Endothelial cell (in vitro differentiated cells): Measurements from ENCODE around the gene GPR132. TPM values are rescaled to one million over a fixed set of nuclear protein-coding genes. Genes with fewer than 3 reads are reported as not detected.
"Not testable (repeated sequence)": the region's sequence is repeated elsewhere in the genome, so short reads cannot be mapped to it uniquely, and the experiment has no call there.

Experiments
- DNase-seq: peaks from one replicate; pipeline ENCODE4 v3.0.0; 2021; ENCODE audit warnings: low spot score
- H3K27ac Mint-ChIP-seq: one replicate; pipeline ENCODE4 v1.8.0; 2021; ENCODE audit warnings: mixed read lengths, inconsistent platforms; ENCODE audit not compliant: unreplicated experiment
- H3K27me3 Mint-ChIP-seq: one replicate; pipeline ENCODE4 v1.8.0; 2021; ENCODE audit warnings: mild to moderate bottlenecking, moderate library complexity, mixed read lengths, inconsistent platforms; ENCODE audit not compliant: unreplicated experiment
- H3K36me3 Mint-ChIP-seq: one replicate; pipeline ENCODE4 v1.8.0; 2021; ENCODE audit warnings: mild to moderate bottlenecking, low read depth, mixed read lengths, inconsistent platforms; ENCODE audit not compliant: unreplicated experiment
- H3K4me1 Mint-ChIP-seq: one replicate; pipeline ENCODE4 v1.8.0; 2021; ENCODE audit warnings: mild to moderate bottlenecking, mixed read lengths, inconsistent platforms; ENCODE audit not compliant: unreplicated experiment
- H3K4me3 Mint-ChIP-seq: one replicate; pipeline ENCODE4 v1.8.0; 2021; ENCODE audit warnings: mild to moderate bottlenecking, mixed read lengths, inconsistent platforms; ENCODE audit not compliant: unreplicated experiment
- H3K9me3 Mint-ChIP-seq: one replicate; pipeline ENCODE4 v1.8.0; 2021; ENCODE audit warnings: mixed read lengths, inconsistent platforms; ENCODE audit not compliant: unreplicated experiment
- total RNA-seq: library from RNA; stranded (reverse); fragmentation: NEBNext Ultra II Directional; extraction: Animal tissue kit (Norgen Biotek cat#: 25700); gene quantifications from one replicate; pipeline ENCODE4 v1.2.1, GENCODE V29; 2021; ENCODE audit not compliant: unreplicated experiment
- TF ChIP-seq, protein P1 (sequence below): fragments of 200-600 bp; sonication (generic); IDR thresholded peaks from one replicate; pipeline ENCODE4 v1.5.0; 2021; ENCODE audit warnings: antibody characterized with exemption; ENCODE audit not compliant: unreplicated experiment

GPR132 gene
- total RNA-seq, 1 donor from 2014 or later, result not detected

DNA sequence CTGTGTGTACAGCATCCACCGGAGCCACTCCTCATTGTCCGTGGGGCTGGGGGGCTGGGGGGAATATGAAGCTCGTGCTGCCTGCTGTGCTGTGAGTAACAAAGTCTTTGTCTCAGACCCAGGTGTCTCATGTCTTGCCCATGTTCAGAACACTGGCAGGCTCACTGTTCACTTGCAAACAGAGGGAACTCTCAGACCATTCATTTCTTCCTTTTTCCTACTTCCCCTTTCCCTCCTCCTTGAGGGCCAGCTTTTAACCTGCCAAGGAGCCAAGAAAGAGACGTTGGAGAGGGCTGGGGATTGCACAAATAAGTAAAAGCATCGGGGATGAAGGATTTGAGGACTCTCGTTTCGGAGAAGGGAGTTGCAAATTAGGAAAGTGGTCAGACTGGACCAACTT is 21.6 kb downstream of the GPR132 start:
- Mint-ChIP-seq H3K9me3 (no peaks in the 10 kb centered on the region), H3K36me3 (no peaks in the 10 kb centered on the region), H3K4me1 (peaks cover 10% of the 10 kb centered on the region), H3K27ac (no peak overlapping the region), H3K4me3 (no peak overlapping the region), H3K27me3 (peaks cover 6% of the 10 kb centered on the region)
- DNase-seq, result no peak
- TF ChIP-seq, protein P1, sequence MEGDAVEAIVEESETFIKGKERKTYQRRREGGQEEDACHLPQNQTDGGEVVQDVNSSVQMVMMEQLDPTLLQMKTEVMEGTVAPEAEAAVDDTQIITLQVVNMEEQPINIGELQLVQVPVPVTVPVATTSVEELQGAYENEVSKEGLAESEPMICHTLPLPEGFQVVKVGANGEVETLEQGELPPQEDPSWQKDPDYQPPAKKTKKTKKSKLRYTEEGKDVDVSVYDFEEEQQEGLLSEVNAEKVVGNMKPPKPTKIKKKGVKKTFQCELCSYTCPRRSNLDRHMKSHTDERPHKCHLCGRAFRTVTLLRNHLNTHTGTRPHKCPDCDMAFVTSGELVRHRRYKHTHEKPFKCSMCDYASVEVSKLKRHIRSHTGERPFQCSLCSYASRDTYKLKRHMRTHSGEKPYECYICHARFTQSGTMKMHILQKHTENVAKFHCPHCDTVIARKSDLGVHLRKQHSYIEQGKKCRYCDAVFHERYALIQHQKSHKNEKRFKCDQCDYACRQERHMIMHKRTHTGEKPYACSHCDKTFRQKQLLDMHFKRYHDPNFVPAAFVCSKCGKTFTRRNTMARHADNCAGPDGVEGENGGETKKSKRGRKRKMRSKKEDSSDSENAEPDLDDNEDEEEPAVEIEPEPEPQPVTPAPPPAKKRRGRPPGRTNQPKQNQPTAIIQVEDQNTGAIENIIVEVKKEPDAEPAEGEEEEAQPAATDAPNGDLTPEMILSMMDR, result no peak

DNA sequence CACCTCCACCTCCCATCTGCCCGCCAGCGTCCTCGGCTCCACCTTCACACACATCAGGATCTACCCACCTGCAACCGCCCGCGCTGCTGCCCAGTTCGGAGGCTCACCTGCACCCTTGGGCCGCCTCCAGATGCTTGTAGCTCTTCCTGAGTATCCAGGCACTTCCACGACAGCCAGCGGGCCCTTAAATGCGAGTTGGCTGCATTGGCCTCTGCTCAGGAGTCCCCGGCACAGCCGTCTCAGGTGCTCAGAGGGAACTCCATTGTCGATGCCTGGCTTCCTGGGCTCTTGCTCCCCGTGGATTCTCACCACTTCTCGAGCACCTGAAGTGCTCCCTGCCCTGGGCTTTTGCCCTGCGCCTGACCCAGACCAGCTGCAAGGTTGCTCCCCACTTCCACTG is 22.4 kb downstream of the GPR132 start:
- TF ChIP-seq, protein P1, result no peak
- no peak overlapping the region for H3K27ac Mint-ChIP-seq
- no peak for DNase-seq
- H3K9me3 Mint-ChIP-seq, result no peaks in the 10 kb centered on the region
- no peaks in the 10 kb centered on the region for H3K36me3 Mint-ChIP-seq
- H3K4me1 Mint-ChIP-seq, result peaks cover 13% of the 10 kb centered on the region
- H3K27me3 Mint-ChIP-seq, result peaks cover 6% of the 10 kb centered on the region
- H3K4me3 Mint-ChIP-seq, result no peak overlapping the region

DNA sequence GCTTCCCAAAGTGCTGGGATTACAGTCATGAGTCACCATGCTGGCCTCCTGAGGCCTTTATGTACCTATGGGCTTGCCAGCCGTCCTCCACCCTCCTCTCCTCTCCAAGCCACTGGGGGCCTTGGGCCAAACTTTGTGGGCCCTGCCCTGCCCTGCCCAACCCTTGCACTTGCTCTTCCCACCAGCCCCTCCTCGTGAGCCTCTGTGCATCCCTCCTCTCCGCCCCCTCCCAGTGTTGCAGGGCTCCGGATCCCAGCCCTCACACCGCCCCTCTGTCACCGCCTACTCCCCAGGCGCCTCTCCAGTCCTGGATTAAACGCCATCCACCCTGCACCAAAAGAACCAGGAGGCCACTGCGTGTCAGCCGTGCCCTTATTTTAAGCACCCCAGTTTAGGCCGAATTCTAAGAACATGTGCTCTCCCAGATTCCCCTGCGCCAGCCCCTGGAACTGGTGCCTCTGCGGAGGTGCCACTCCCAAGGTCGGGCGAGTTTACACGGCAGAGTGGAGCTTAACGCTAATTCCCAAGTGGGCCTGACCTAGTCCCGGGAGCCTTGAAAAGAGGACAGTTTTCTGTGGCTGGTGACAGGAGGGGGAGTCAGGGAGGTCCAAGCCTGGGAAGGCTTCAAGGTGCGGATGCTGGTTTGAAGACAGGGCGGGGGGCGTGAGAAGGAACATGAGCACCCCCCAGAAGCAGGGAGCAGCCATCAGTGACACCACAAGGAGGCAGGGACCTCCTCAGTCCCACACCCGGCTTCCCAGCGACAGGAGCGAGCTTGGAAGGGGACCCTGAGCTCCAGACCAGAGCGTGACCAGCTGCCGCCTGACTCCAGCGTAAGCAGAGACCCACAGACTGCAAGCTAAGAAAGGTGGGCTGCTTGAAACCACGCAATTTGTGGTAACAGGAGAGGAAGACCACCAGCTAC is 23.1 kb downstream of the GPR132 start:
- DNase-seq, result no peak
- H3K36me3 Mint-ChIP-seq, result no peaks in the 10 kb centered on the region
- H3K9me3 Mint-ChIP-seq, result no peaks in the 10 kb centered on the region
- H3K4me3 Mint-ChIP-seq, result no peak overlapping the region
- H3K27me3 Mint-ChIP-seq, result peaks cover 6% of the 10 kb centered on the region
- TF ChIP-seq, protein P1, result no peak
- no peak overlapping the region for H3K27ac Mint-ChIP-seq
- peaks cover 13% of the 10 kb centered on the region for H3K4me1 Mint-ChIP-seq

DNA sequence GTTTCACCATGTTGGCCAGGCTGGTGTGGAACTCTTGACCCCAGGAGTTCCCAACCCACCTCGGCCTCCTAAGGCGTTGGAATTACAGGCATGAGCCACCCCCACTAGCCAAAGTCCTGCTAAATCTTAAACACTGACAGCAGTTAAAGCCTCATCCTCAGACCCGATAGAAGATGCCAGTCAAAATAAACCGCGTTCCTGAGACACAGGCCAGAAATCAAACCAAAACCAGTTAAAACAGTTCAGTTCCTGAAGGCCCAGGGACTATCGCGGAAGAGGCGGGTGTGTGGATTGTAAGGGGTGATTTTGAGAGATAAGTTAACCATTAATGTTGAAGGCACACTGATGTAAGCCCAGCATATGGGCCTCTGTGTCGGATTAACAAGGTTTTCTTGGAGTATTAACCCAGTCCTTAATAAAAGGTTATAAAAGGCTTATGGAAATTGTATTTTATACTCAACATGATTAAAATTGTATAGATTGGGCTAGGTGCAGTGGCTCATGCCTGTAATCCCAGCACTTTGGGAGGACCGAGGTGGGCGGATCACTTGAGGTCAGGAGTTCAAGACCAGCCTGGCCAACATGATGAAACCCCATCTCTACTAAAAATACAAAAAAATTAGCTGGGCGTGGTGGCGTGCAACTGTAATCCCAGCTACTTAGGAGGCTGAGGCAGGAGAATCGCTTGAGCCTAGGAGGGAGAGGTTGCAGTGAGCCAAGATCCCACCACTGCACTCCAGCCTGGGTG is 25.6 kb downstream of the GPR132 start:
- Mint-ChIP-seq H3K4me3 (no peak overlapping the region), H3K4me1 (peaks cover 10% of the 10 kb centered on the region), H3K9me3 (no peaks in the 10 kb centered on the region), H3K27me3 (peaks cover 6% of the 10 kb centered on the region), H3K36me3 (no peaks in the 10 kb centered on the region), H3K27ac (no peak overlapping the region)
- DNase-seq, result no peak
- TF ChIP-seq, protein P1, result no peak

DNA sequence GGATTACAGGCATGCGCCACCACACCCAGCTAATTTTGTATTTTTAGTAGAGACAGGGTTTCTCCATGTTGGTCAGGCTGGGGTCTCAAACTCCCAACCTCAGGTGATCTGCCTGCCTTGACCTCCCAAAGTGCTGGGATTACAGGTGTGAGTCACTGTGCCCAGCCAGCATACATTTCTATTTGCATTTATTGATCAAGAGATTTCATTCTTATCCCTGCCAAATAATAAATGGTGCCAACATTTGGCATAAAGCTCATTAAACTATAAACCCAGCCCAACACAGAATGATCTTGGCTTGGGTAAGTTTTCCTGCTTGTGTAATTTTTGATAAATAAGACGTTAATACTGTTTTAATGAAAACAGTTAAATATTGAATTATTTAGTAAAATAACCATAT is 29.6 kb downstream of the GPR132 start:
- not testable (repeated sequence) for H3K27ac Mint-ChIP-seq, H3K36me3 Mint-ChIP-seq, H3K4me3 Mint-ChIP-seq, DNase-seq, H3K9me3 Mint-ChIP-seq
- H3K4me1 Mint-ChIP-seq, result peaks cover 22% of the 10 kb centered on the region
- H3K27me3 Mint-ChIP-seq, result peaks cover 13% of the 10 kb centered on the region
